BJ (cell line): ENCODE data around the gene NOP58. TPM values are rescaled to one million over a fixed set of nuclear protein-coding genes. Genes with fewer than 3 reads are reported as not detected.
A peak's percentile ranks its signal among the peaks of the same experiment; 100 is the strongest.
"Not testable (repeated sequence)": the region's sequence is repeated elsewhere in the genome, so short reads cannot be mapped to it uniquely, and the experiment has no call there.

ENCODE experiments used
- CTCF ChIA-PET: fragments of 350-600 bp; formaldehyde crosslinking; extraction: SDS; loops from one replicate; lab custom pipeline; 2021; ENCODE audit warnings: antibody characterized with exemption, inconsistent platforms; lab: Yijun Ruan, JAX
- POLR2A ChIA-PET: fragments of 300-600 bp; sonication (Branson Sonifier 250); formaldehyde crosslinking; extraction: SDS; loops from one replicate; lab custom pipeline; 2021; ENCODE audit warnings: antibody characterized with exemption; lab: Charles Lee
- DNase-seq: peaks from one replicate; pipeline ENCODE4 v3.0.0-alpha.2; 2011; ENCODE audit warnings: low read depth
- H3K27me3 ChIP-seq: 2 replicates; pipeline ENCODE4 v1.6.0; 2011; ENCODE audit warnings: low read length; ENCODE audit not compliant: control insufficient read depth, insufficient read depth
- H3K36me3 ChIP-seq: 2 replicates; pipeline ENCODE4 v1.5.1; 2011; ENCODE audit warnings: low read length; ENCODE audit not compliant: control insufficient read depth, insufficient read depth
- H3K4me3 ChIP-seq: 2 replicates; pipeline ENCODE4 v1.5.1; 2011; ENCODE audit warnings: low read depth, mild to moderate bottlenecking, control low read depth, low read length
- CTCF ChIP-seq: IDR thresholded peaks from 2 replicates; pipeline ENCODE4 v1.5.1; 2011; ENCODE audit warnings: low read depth, mild to moderate bottlenecking, control low read depth, inconsistent platforms, low read length, moderate library complexity; ENCODE audit not compliant: insufficient read depth
- polyA plus RNA-seq: library from polyadenylated mRNA; depleted of rRNA; stranded (reverse); fragments of >200 nt; gene quantifications from 2 replicates; pipeline ENCODE4 v1.2.3, GENCODE V29; 2011

Gene NOP58
- polyA plus RNA-seq, 1 experiment = 22.3 TPM

- TF ChIP-seq CTCF = no peak
- CTCF ChIA-PET = interaction anchor here (0.8 to 1.5 kb wide), 3 partner anchors 14 to 22 kb away, joined by 3 read pairs; no protein-coding TSS in a partner anchor
- Histone ChIP-seq H3K27me3 (no peaks in the 10 kb centered on the region), H3K36me3 (peaks cover 7% of the 10 kb centered on the region), H3K4me3 (no peak overlapping the region)
- POLR2A ChIA-PET = no interaction called here
- no peak for DNase-seq
These were observed 42.1 kb downstream of the NOP58 start for GRCh38 chr2:202307690-202308089.

GRCh38 chr2:202311823-202312388 lies 46.3 kb downstream of the NOP58 start:
- DNase-seq = no peak
- H3K27me3 ChIP-seq = no peaks in the 10 kb centered on the region
- ChIA-PET POLR2A (no interaction called here), CTCF (no interaction called here)
- H3K36me3 ChIP-seq = peaks cover 4% of the 10 kb centered on the region; the same call in 1 of the 2 replicates
- no peak for TF ChIP-seq CTCF
- no peak overlapping the region for H3K4me3 ChIP-seq

GRCh38 chr2:202314116-202314515 lies 48.6 kb downstream of the NOP58 start:
- Histone ChIP-seq H3K36me3 (0 out of 2 replicates have a peak, but pooled peaks cover 1% of the 10 kb centered on the region), H3K4me3 (no peak overlapping the region), H3K27me3 (no peaks in the 10 kb centered on the region)
- ChIA-PET CTCF (no interaction called here), POLR2A (no interaction called here)
- TF ChIP-seq CTCF = no peak
- DNase-seq = no peak

GRCh38 chr2:202317080-202317857 lies 51.7 kb downstream of the NOP58 start:
- peaks cover 4% of the 10 kb centered on the region; the same call in 1 of the 2 replicates for H3K36me3 ChIP-seq
- peak; percentile 51 for DNase-seq
- no peaks in the 10 kb centered on the region for H3K27me3 ChIP-seq
- TF ChIP-seq CTCF = no peak
- ChIA-PET CTCF (no interaction called here), POLR2A (interaction anchor here (0.6 kb wide), 1 partner anchor 1836 kb away, joined by 3 read pairs; no protein-coding TSS in a partner anchor)
- no peak overlapping the region for H3K4me3 ChIP-seq

- H3K27me3 ChIP-seq, H3K4me3 ChIP-seq, CTCF ChIA-PET, POLR2A ChIA-PET, H3K36me3 ChIP-seq, DNase-seq: not testable (repeated sequence)
These were observed 54.8 kb downstream of the NOP58 start for GRCh38 chr2:202320362-202320761.
